Activated CD4-positive, alpha-beta T cell treated with anti-CD3 and anti-CD28 coated beads for 48 hours (primary cell): Measurements from ENCODE around the gene PRKCE.

Experiments
- DNase-seq: peaks from one replicate; pipeline ENCODE4 v3.0.0-alpha.2; 2020

PRKCE gene

DNA sequence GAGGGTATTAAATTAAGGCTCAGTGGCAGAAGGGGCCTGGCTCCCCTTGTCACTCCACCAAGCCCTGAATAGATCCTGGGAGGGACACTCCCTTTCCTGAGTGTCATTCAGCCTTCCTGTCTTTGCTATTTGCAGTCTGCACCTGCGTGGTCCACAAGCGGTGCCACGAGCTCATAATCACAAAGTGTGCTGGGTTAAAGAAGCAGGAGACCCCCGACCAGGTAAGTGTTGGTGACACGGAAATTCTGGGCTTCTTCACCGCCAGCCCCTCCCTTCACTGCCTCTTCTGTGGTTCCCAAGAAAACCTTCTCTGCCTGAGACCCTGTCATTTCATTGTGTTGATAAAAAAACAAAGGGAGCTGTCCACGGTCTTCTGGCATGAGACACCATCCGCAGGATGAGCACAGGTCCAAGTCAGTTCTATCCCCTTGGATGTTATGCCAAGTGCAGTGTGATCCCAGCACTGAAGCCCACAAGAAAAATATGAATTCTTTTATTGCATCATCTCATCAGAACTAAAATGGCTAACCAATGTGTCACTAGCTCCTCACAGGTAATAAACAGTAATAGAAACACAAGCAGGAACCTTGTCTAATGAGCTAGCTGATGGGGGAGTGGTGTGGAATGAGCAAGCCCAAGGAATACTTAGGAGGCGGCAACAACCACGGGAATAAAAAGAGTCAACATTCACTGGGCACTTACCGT lies 328.8 kb downstream of the PRKCE start:
- no peak for DNase-seq

DNA sequence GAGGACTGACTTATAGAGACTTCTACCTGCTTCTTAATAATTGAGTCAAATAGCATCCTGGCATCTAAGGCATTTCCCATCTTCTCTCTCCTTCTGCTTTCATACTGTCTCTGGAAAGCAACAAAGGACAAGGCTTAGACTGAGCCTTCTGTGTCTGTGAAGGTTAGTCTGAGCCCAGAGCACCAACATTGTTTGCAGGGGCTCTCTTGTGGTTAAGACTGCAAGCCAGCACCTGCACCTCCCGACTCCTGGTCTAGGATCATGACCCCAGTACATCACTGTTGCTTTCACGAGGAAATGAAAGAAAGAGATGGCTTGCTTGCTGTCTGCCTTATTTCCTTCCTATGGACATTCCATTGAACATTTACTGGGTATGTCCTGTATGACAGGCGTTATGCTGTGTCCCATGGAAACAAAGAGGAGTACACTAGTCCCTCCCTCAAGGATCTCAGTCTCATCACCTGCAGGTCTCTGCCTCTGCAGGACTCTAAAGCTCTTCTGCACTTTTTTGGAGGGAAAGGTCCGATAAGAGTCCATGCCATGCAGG lies 330.0 kb downstream of the PRKCE start:
- no peak for DNase-seq

DNA sequence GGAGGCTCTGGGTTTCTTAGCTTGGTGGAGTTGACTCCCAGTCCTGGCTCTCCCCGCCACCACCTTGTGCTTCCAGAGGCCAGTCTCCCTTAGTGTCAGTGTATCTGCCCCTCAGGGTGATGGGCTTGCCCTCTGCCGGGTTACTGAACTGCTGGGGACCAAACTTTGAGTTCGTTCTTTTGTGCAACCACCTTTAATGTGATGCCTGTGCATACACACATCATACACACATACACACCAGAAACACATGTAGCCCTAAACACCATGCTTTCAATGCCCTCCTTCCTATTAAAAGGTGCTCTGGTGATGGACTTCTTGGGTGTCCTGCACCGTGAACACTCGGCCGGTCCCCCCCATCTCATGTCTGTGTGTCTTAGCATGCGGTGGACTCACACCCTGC lies 330.6 kb downstream of the PRKCE start:
- DNase-seq: no peak

DNA sequence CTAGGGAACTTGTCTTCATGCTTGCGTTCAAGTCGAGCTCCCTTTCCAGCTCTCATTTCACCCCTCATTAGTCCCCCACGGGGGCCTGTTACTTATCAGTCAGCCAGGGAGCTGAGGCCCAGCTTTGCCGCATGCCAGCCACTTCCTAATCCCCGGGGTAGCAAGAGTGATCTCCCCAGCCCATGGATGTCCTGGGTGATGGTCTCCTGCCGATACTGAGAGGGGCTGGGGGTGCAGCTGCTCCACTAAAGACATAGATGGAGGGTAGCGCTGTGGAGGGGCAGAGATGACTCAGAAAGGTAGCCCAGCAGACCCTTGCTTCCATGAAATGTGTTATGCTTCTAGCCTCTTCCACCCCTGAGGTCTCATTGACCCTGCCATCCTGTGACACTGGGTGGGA lies 331.7 kb downstream of the PRKCE start:
- DNase-seq: no peak

DNA sequence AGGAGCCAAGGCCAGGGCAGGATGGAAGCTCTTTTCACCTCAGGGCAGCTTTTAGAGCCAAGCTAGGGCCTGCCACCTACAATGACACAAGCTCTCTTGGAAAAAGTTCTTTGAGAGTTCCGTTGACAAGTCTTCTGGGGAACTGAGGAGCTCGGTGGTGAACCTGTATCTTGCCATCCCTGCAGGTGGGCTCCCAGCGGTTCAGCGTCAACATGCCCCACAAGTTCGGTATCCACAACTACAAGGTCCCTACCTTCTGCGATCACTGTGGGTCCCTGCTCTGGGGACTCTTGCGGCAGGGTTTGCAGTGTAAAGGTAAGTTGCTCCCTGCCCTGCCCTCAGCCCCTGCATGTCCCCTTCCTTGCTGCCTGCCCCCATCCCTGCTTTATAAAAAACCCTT lies 332.9 kb downstream of the PRKCE start:
- DNase-seq: no peak

DNA sequence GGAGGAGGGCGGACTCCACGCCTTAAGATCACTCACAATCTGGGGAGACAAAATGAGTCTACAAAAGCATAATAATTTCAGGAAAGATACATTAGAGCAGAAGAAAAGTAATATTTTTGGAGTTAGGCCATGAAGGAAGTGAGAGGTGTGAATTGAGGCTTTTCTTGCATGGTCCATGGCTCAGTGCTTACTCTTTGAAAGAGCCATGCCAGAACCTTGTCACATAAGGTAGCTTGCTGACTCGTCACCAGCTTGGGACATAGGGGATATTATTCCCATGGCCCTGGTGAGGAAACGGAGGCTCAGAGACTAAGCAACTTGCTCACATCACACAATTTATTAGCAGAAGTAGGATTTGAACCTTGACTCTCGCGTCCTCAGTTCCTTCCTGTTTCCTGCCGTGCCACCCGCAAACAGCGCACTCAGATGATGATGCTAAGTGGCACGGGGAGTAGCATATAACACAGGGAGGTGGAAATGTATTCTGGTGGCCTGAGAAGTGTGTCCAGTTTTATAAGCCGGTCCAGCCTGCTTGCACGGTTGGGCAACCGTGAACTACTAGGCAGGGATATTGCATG lies 333.5 kb downstream of the PRKCE start:
- DNase-seq: no peak

DNA sequence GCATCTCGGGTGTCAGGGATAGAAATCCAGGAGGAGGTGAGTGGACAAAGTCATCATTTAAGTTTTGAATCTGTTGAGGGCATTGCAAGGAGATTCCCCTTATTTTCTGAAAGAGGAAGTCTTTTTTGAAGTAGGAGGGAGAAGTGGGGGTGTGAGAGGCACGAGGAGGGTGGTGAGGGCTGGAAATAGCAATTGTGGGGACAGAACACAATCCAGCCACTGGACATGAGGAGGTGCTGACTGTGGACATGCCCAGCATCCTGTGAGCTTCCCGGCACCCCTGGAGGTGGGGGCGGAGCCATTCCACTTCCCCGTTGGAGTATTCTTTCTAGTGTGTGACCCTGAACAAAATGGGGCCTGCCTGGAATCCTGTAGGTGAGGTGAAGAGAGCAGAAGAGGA lies 335.0 kb downstream of the PRKCE start:
- DNase-seq: no peak

DNA sequence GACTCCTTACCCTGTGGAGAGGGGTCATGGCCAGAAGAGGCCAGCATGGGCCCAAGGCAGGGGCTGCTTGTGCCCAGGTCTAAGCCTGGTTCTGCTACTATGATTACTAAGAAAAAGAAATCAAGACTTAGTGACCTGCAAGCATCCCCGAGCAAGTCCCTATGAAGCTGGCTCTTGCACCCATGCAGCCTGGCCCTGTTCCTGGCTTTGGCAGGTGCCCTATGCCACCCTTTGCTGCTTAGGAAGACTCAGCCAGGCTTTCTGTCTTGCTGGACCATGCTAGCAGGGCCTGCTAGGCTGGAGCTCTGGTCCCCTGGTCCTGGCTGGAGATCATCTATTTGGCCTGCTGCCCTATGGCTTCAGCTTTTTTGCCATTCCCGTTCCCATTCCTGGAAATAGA lies 336.4 kb downstream of the PRKCE start:
- no peak for DNase-seq

DNA sequence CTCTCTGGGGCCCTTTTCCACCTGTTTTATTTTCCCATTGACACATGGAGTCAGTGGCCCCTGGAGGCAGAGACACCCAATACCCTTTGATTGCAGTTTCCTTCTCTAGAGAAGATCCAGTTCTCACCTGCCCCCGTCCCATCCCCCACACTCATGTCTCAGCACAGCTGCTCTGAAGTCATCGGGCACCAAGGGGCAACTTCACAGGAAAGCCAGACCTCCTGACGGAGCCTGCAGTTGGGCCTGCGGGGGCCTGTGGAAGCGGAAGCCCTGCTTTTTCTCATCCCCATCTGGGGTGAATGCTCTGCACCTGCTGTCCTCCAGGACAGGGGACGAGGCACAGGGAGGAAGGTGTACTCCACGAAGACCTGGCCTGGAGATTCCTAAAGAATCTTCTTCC lies 337.4 kb downstream of the PRKCE start:
- DNase-seq: no peak

DNA sequence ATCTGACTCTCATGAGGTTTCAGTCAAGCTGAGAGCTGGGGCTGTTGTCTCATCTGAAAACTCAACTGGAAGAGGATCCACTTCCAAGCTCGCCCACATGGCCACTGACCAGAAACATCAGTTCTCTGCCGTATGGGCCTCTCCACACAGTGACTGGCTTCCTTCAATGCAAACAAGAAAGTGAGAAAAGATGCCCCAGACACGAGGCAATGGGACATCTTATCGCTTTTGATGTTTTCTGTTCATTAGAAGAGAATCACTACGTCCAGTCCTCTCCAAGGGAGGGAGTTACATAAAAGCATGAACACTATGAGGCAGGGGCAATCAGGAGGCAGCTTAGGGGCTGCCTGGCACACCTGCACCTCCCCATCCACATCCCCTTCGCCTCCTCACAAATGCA lies 338.7 kb downstream of the PRKCE start:
- no peak for DNase-seq

DNA sequence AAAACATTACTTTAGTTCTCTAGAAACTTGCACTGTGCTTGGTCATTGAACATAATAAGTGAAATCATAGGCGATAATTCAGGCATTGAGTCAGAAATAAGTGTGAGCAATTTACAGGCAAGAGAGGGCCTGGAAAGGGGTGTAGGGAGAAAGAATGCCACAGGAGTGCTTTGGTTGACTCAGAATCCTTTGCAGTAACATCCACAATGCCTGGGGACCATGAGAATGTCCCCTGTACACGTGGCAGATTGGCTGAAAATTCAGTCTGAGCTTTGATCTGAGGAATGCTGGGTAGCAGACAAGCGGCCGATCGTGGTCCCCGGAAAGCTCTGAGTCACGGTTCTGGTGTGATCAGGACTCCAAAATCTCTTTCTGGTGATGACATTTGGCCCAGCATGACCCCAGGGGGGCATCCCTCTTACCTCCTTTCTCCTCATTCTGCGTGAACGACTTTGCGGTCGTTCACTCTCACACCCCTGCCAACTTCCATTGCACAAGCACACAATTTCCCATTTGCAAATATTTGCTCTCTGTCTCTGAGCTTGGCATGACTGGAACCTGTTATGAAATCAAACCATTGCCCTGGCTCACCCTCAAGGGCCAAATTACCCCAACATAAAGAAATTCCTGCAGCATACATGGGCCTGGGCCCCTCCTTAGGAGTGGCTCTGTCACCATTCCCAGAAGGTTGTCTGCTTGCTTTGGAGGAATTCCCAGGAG lies 340.7 kb downstream of the PRKCE start:
- DNase-seq: no peak

DNA sequence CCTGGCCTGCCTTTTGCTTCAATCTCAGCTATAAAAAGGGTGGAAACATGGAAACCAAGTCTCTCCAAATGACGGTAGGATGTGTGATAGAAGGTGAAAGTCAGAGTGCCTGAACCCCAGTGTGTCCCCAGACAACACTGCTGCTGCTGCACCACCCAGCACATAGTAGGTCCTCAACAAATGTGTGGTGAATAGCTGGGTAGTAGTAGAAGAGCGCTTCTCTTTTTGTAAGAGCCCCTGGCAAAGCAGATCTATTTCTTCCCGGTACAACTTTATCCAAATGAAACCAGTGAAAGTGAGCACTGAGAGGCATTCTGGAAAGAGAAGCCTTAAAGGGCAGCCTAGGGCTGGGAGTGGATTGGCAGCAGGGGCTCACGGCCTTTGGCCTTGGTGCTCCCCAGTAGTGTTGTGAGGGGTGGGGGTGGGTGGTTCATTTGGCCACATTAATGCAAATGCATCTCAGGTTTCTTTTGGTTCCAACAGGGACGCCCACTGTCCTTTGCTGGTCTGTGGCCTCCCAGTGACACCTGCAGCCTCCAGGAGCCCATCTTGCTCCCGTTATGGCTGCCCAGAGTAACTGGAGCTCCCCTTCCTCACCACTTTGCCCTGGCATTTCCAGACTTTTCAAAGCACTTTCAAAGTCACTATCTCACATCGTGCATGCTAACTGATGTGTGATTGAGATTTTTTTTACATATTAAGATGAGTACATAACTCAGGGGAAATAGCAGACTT lies 341.4 kb downstream of the PRKCE start:
- no peak for DNase-seq

DNA sequence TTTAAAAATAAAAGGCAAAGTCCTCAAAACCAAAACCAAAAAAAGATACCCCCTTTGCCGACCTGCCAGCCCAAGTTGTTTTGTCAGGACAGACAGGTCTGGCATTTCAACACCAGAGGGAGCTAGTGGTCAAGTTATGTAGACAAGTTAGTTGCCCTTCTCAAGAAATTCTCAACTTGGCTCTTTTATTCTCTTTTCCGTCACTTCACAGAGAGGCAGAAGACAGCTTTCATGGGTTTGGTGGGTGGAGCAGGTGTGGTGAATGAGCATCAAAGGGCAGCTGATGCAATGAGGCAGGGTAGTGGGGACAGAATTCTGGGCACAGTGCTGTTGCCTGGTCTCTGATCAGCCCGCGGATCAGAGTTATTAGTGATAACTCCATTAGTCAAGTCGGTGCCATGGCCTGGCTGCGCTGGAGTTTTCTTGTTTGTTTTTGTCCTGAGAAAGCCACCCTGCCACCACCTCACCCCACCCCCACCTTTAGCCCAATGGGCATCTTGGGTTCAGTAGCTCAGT lies 342.1 kb downstream of the PRKCE start:
- peak; percentile 71 for DNase-seq

DNA sequence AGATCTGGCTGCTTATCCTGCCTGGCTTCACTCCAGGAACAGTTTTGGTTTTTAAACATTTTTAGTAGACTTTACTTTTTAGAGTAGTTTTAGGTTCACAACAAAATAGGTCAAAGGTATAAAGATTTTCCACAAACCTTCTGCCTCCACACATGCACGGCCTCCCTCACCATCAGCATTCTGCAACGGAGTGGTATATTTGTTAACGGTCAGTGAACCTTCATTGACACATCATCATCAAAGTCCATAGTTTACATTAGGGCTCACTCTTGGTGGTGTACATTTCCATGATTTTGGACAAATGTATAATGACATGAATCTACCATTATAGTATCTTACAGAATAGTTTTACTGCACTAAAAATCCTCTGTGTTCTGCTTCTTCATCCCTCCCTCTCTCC lies 342.6 kb downstream of the PRKCE start:
- DNase-seq: no peak

DNA sequence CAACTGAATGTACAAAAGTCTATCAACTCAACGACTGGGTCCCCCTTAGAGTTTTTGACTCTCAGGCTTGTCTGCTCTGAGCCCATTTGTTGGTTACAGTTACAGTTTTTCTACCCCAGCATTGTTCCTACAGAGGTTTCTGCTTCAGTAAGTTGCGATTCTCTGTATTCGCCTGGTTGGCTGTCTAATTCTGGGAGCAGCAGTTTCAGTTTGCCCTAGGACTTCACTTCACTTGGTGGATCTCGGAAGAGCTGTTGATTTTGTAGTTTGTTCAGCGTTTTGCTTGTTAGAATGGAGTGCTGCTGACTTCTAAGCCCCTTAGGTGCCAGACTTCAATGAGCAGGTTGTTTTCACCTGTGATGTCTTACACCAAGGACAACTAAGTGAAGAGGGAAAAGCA lies 349.2 kb downstream of the PRKCE start:
- no peak for DNase-seq

DNA sequence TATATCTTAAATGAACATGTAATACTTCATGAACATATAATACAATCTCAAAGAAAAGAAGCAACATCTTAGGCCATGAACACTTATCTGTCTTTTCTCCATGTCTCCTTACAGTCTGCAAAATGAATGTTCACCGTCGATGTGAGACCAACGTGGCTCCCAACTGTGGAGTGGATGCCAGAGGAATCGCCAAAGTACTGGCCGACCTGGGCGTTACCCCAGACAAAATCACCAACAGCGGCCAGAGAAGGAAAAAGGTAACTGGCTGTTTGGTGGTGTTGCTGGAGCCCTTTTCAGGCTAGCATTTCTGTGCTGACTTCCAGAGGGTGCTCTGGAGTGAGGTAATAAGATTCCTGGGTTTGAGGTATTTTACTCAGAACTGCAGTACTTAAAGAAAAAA lies 349.8 kb downstream of the PRKCE start:
- no peak for DNase-seq

DNA sequence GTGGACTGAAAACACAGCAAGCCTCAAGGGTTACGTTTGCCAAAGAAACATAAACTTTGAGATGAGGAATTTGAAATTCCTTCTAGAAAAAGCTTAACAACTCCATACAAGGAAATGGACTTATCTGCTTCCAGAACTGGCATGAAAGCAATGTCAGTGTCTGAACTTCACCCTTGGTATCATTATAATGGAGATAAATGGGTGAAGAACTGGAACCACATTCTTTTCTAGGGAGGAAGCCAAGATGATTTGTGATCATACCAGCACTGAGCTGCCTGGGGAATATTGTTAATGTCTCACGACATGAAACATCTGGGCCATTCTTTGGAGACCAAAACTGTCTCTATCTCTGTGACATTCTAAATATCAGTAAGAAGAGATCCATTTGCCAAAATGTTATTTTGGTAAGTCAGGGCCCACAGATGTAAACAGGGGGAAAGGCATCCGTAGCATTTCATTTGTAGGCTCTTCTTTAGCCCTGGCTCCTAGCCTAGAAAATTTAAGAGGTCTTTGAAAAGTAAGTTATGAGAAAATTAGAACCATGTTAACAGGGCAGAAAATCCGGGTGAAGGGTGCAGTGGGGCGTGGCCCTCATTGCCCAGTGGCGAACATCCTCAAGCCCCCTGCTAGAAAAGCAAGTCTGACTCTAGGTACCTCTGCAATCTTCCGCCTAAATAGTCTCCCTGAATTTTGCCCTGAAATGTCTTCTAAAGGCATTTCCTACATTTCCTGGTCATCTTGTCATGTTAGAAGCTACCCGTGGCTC lies 350.4 kb downstream of the PRKCE start:
- DNase-seq: no peak

DNA sequence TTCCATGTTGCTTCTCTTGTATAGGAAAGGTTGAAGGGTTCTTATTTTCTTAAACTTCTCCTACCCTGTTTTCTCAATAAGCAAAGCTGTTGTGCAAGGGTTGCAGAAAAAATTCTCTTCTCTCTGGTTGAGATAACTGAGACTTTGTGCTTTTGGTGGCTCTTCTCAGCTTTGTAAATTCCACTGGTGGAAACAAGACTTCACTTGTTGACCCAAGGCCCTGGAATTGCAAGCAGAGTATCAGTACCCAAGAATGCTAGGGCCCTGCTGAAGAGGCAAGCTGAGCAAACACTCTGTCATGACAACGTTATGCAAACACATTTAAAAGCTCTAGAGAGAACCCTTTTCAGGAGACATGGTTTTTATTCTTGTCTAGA lies 351.0 kb downstream of the PRKCE start:
- no peak for DNase-seq

DNA sequence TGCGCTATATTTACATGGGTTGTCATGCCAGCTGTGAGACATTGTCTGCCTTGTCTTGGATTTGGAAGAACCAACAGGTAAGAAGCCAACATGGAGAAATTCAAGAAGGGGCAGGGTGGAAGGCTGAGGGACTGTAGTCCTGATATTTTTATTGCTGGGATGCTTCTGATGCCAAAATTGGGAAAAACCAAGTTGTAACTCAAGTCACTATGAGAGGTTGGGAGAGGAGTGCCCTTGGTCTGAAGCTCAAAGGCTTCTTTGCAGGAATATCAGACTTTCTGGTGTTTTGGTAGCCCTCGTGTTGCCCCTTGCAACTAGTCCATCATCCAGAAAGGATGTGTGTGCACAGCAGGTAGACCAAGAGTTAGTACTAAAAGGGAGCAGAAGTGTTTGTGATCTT lies 351.5 kb downstream of the PRKCE start:
- no peak for DNase-seq

DNA sequence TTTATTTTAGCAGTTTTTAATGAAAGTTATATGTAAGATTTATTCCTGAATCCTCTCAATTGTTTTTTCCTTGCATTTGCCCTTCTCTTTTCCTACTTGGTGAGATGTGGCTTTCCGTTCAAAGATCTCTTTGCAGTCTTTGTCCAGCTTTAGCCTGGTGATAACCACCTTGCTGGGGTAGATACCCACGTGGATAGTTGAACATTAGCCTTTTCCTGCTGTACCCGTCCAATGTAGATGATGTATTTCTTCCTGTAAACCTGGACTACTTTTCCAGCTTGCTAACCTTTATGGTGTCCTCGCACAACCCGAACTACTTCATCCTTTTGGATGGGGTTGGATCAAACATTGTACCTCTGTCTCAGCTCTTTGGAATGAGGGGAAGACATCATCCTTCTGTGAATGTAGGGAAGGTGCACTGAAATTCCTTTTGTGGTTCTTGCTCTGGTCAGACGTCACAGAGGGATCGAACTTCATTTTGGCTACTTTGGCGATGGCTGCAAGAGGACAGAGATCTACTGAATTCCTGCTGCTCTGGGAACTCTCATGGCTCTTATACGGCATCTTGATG lies 352.5 kb downstream of the PRKCE start:
- no peak for DNase-seq

DNA sequence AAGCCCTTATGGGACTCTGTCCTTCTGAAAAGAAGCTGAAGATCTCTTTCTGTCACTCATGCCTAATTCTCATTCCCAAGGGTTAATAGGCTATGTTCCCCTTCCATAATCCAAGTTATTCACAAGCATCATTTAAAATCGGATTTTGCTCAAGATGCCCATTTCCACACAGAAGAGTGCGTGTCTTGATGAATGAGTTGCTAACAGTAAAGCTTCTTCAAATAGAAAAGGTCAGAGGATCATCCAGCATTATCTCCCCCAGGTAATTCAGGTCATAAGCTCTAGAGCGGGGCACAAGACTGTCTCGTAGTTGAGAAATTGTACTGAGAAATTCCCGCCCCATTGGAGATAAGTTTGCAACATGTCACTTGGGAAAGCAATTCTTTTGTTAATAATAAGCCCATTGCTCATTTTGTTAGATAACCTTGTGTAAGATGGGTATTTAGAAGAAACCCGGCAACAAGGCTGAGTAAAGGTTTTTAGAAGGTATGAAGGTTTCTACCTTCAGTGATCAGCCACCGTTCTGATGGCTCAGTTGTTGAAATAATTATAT lies 355.1 kb downstream of the PRKCE start:
- no peak for DNase-seq

DNA sequence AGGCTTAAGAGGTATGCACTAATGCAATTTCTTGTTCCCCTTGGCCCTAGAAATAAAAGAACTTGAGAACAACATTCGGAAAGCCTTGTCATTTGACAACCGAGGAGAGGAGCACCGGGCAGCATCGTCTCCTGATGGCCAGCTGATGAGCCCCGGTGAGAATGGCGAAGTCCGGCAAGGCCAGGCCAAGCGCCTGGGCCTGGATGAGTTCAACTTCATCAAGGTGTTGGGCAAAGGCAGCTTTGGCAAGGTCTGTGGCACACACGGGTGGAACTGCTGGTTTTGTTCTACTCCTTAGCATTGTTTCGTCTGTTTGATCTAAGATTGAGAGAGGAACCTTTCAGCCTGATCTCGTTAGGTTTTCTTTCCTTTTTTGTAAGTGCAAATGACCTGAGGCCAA lies 355.9 kb downstream of the PRKCE start:
- no peak for DNase-seq
